ENCODE data around the gene LDLRAD4.
"Not testable (repeated sequence)": the region's sequence is repeated elsewhere in the genome, so short reads cannot be mapped to it uniquely, and the experiment has no call there.

LDLRAD4 gene

GRCh38 chr18:13653746-13654433, 435.3 kb downstream of the LDLRAD4 start:
- no peak for DNase-seq

DNA sequence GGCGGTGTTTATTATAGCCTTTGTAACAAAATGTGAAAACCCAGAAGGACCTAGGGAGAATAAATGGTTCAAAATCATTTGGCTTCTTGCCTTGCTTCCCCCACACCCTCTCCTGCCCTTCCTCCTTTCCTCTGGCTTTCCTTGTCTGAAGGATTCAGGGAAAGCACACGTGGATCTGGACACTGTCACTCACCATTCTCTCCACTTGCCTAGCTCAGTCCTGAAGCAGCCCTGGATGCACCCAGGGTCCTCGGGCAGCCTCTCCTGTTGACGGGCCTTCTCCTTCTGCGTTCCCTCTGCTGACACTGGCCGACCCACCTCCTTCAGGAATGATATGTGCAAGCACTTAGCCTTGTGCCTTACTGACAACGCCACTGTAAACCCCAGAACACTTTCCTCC, 439.4 kb downstream of the LDLRAD4 start:
- no peak for DNase-seq

GRCh38 chr18:13658436-13659204, 440.1 kb downstream of the LDLRAD4 start:
- no peak for DNase-seq

- no peak for DNase-seq
These were observed 441.9 kb downstream of the LDLRAD4 start for GRCh38 chr18:13660510-13660909.

GRCh38 chr18:13661051-13661778, 442.7 kb downstream of the LDLRAD4 start:
- DNase-seq, result no peak

GRCh38 chr18:13661779-13662256, 443.3 kb downstream of the LDLRAD4 start:
- DNase-seq, result no peak

- no peak for DNase-seq
These were observed 454.1 kb downstream of the LDLRAD4 start for GRCh38 chr18:13672657-13673056.

GRCh38 chr18:13676471-13676870, 457.9 kb downstream of the LDLRAD4 start:
- no peak for DNase-seq

- DNase-seq, result not testable (repeated sequence)
These were observed 458.8 kb downstream of the LDLRAD4 start for GRCh38 chr18:13677350-13677749.

- no peak for DNase-seq
These were observed 462.1 kb downstream of the LDLRAD4 start for GRCh38 chr18:13680612-13681011.

DNA sequence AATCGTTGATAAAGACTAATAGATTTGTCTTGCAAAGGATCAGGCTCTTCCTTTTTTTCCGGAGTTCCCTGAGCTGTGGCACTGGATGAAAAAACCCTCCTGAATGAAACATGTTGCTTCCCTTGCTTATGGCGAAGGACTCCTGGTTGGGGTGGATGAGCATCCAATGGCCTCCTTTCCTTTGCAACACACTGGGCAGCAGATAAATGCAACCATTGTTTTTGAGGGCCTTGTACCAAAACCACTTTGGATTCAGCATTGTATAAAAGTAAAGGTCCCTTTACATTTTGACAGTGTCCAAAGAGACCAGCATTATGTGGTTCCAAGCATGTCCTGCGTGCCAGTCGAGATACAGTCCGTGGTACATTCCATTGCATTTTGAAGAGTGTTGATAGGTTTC, 463.1 kb downstream of the LDLRAD4 start:
- DNase-seq, result no peak

DNA sequence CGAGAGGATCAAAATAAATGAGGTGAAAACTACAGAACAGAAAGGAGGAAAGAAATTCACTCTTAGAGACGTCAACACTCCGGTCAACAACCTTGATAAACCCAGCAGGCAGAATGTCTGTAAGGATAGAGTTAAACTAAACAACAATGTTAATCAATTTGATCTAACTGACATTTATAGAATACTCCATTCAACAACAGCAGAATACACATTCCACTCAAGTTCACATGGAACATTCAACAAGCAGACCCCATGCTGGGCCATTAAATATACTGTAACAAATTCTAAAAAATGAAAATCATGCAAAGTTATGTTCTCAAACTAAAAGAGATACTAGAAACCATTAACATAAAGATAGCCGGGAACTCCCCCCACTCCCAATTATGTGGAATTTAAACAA, 466.0 kb downstream of the LDLRAD4 start:
- no peak for DNase-seq

- DNase-seq, result no peak
These were observed 469.9 kb downstream of the LDLRAD4 start for GRCh38 chr18:13688191-13689136.

GRCh38 chr18:13690060-13690459, 471.5 kb downstream of the LDLRAD4 start:
- DNase-seq, result not testable (repeated sequence)

DNA sequence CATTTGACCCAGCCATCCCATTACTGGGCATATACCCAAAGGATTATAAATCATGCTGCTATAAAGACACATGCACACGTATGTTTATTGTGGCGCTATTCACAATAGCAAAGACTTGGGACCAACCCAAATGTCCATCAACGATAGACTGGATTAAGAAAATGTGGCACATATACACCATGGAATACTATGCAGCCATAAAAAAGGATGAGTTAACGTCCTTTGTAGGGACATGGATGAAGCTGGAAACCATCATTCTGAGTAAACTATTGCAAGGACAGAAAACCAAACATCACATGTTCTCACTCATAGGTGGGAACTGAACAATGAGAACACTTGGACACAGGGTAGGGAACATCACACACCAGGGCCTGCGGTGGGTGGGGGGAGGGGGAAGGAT, 476.8 kb downstream of the LDLRAD4 start:
- not testable (repeated sequence) for DNase-seq

DNA sequence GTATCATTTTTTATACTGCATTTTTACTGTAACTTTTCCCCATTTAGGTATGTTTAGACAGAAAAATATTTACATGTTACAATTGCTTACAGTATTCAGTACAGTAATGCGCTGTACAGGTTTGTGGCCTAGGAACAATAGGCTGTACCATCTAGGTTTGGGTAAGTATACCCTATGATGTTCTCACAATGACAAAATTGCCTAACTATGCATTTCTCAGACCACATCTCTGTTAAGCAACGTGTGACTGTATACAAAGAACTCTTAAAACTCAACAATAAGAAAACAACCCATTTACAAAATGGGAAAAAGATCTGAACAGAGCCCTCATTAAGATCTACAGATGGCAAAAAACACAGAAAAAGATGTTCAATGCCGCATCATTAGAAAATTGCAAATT, 478.4 kb downstream of the LDLRAD4 start:
- DNase-seq, result no peak

DNA sequence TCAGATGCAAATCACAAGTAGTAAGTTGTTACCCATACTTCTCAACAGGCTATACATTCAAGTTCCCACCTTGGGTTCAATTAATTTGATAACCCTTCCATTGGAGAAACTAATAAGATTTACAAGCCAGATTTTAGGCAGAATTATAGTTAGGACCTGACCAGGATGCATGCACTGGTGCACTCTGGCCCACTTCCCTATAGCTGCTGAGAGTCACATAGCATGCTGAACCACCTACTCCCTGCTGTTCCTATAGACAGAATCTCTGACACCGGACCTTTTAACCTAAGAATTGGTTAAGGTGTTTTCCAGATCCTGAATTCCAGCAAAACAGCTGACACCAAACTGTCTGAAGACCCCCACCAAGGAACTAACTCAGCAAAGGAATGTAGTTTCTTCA, 481.6 kb downstream of the LDLRAD4 start:
- no peak for DNase-seq

All from left hindlimb (tissue), 1 donor.